PC-9 (cell line): ENCODE data around the gene GBGT1.

ENCODE experiments used
- CTCF ChIP-seq: fragments of 200-600 bp; sonication (generic); conservative IDR thresholded peaks from 2 replicates; pipeline ENCODE4 v1.6.1; 2017; ENCODE audit warnings: mixed run types, antibody characterized with exemption, mild to moderate bottlenecking, moderate library complexity
- EZH2 ChIP-seq: fragments of 200-600 bp; sonication (generic); IDR thresholded peaks from 2 replicates; pipeline ENCODE4 v1.8.0; 2017; ENCODE audit warnings: antibody characterized with exemption, low read depth

GRCh38 chr9:133107245-133107722, 56.4 kb downstream of the GBGT1 start:
- no peak for TF ChIP-seq CTCF
- no peak for TF ChIP-seq EZH2
